VCaP (cell line): Measurements from ENCODE around the gene HBM.
"Not testable (repeated sequence)": the region's sequence is repeated elsewhere in the genome, so short reads cannot be mapped to it uniquely, and the experiment has no call there.

Source experiments
- H3K27ac ChIP-seq: fragments of 450-650 bp; 2 replicates; pipeline ENCODE4 v1.5.1; 2017
- CTCF ChIP-seq: fragments of 450-650 bp; conservative IDR thresholded peaks from 2 replicates; pipeline ENCODE4 v1.5.1; 2017; ENCODE audit warnings: mild to moderate bottlenecking, moderate library complexity

HBM gene

GRCh38 chr16:160691-161190 is 5.0 kb upstream of the HBM start:
- no peak overlapping the region for H3K27ac ChIP-seq
- no peak for TF ChIP-seq CTCF

GRCh38 chr16:162271-162991 is 3.3 kb upstream of the HBM start:
- TF ChIP-seq CTCF = no peak
- no peak overlapping the region for H3K27ac ChIP-seq

- not testable (repeated sequence) for H3K27ac ChIP-seq
These were observed 2.6 kb upstream of the HBM start for GRCh38 chr16:163139-163538.

GRCh38 chr16:163696-164095 is 2.1 kb upstream of the HBM start:
- not testable (repeated sequence) for H3K27ac ChIP-seq

GRCh38 chr16:164134-164823 is 1.5 kb upstream of the HBM start:
- not testable (repeated sequence) for H3K27ac ChIP-seq

- TF ChIP-seq CTCF = no peak
- H3K27ac ChIP-seq = peak overlapping the region; percentile 54; the same call in 1 of the 2 replicates
These were observed 795 bp upstream of the HBM start for GRCh38 chr16:164827-165538.

- H3K27ac ChIP-seq = peak overlapping the region; percentile 54; the same call in 1 of the 2 replicates
- no peak for TF ChIP-seq CTCF
These were observed 770 bp downstream of the HBM start for GRCh38 chr16:166375-167121.

GRCh38 chr16:167122-167690 is 1.4 kb downstream of the HBM start:
- no peak for TF ChIP-seq CTCF
- no peak overlapping the region for H3K27ac ChIP-seq
